GM19193 (cell line): Measurements from ENCODE around the gene ATP6V0A4.

Source experiments
- POLR2A ChIP-seq: IDR thresholded peaks from 4 replicates; pipeline ENCODE4 v1.6.1; 2011; ENCODE audit not compliant: insufficient read depth, insufficient read length; ENCODE audit errors: extremely low read depth

ATP6V0A4 gene

GRCh38 chr7:138797715-138798320, at the start of gene ATP6V0A4, which contains the start of gene TMEM213:
ATP6V0A4 (minus strand) TSS chr7:138798196; CDS start chr7:138771247, 26,949 bp downstream.
TMEM213 (plus strand) TSS chr7:138797994; CDS start chr7:138798105, 111 bp downstream.
- TF ChIP-seq POLR2A = no peak

GRCh38 chr7:138845711-138846110, 47.7 kb upstream of the ATP6V0A4 start:
- no peak for TF ChIP-seq POLR2A

- TF ChIP-seq POLR2A = no peak
These were observed 45.9 kb upstream of the ATP6V0A4 start for GRCh38 chr7:138843632-138844580.

- no peak for TF ChIP-seq POLR2A
These were observed 44.1 kb upstream of the ATP6V0A4 start for GRCh38 chr7:138842111-138842510.

GRCh38 chr7:138838166-138838565, 40.2 kb upstream of the ATP6V0A4 start:
- TF ChIP-seq POLR2A = no peak

- no peak for TF ChIP-seq POLR2A
These were observed 39.6 kb upstream of the ATP6V0A4 start for GRCh38 chr7:138837627-138838026.

- TF ChIP-seq POLR2A = no peak
These were observed 37.1 kb upstream of the ATP6V0A4 start for GRCh38 chr7:138835087-138835486.

GRCh38 chr7:138834583-138834982, 36.6 kb upstream of the ATP6V0A4 start:
- TF ChIP-seq POLR2A = no peak

GRCh38 chr7:138833596-138833995, 35.6 kb upstream of the ATP6V0A4 start:
- TF ChIP-seq POLR2A = no peak

GRCh38 chr7:138832966-138833365, 35.0 kb upstream of the ATP6V0A4 start:
- TF ChIP-seq POLR2A = no peak

- TF ChIP-seq POLR2A = no peak
These were observed 31.3 kb upstream of the ATP6V0A4 start for GRCh38 chr7:138829335-138829734.

GRCh38 chr7:138828302-138828701, 30.3 kb upstream of the ATP6V0A4 start:
- no peak for TF ChIP-seq POLR2A

GRCh38 chr7:138825049-138825721, 27.2 kb upstream of the ATP6V0A4 start:
- no peak for TF ChIP-seq POLR2A

- TF ChIP-seq POLR2A = no peak
These were observed 25.0 kb upstream of the ATP6V0A4 start for GRCh38 chr7:138822867-138823535.

GRCh38 chr7:138821912-138822311, 23.9 kb upstream of the ATP6V0A4 start:
- TF ChIP-seq POLR2A = no peak
